Large intestine (tissue), 3 donors: ENCODE data around the gene FOLR3. TPM values are rescaled to one million over a fixed set of nuclear protein-coding genes. Genes with fewer than 3 reads are reported as not detected.

Experiments used
- DNase-seq, 2 donors: peaks; one replicate each; pipeline versions ENCODE4 v3.0.0 to v3.0.0-alpha.2; 2013
- H3K27ac ChIP-seq: one replicate; pipeline ENCODE4 v1.5.1; 2013; ENCODE audit warnings: low read length
- H3K27me3 ChIP-seq: 2 replicates; pipeline ENCODE4 v1.6.1; 2013; ENCODE audit warnings: low read length; ENCODE audit not compliant: control insufficient read depth, insufficient read depth
- H3K36me3 ChIP-seq: 2 replicates; pipeline ENCODE4 v1.6.1; 2013; ENCODE audit warnings: low read length; ENCODE audit not compliant: control insufficient read depth, insufficient read depth
- H3K4me1 ChIP-seq: one replicate; pipeline ENCODE4 v1.6.1; 2013; ENCODE audit warnings: low read length; ENCODE audit not compliant: control insufficient read depth, insufficient read depth
- H3K4me3 ChIP-seq: one replicate; pipeline ENCODE4 v1.5.1; 2013; ENCODE audit warnings: low read length
- H3K9me3 ChIP-seq: one replicate; pipeline ENCODE4 v1.6.1; 2013; ENCODE audit warnings: mild to moderate bottlenecking, low read depth, low read length, moderate library complexity; ENCODE audit not compliant: control insufficient read depth
- WGBS: methylation state at CpG from one replicate; pipeline ENCODE4 v1.1.5; 2013; ENCODE audit warnings: low lambda C conversion rate; ENCODE audit not compliant: insufficient coverage; 5-methylcytosine and 5-hydroxymethylcytosine counted together
- polyA plus RNA-seq: library from polyadenylated mRNA; unstranded; fragments of 120-200 nt; gene quantifications from one replicate; pipeline ENCODE4 v1.2.1, GENCODE V29; 2013

The FOLR3 gene
- polyA plus RNA-seq, 1 donor = 0.36 TPM

- DNase-seq = peak in 1 of 2 donors; percentile 21
- Histone ChIP-seq H3K9me3 (peaks cover 3% of the 10 kb centered on the region), H3K27ac (no peak overlapping the region), H3K4me1 (no peaks in the 10 kb centered on the region), H3K4me3 (no peak overlapping the region), H3K27me3 (no peaks in the 10 kb centered on the region), H3K36me3 (no peaks in the 10 kb centered on the region)
- no CpG with 5 or more reads among the region's 3 CpGs for WGBS
Measured at GRCh38 chr11:72123117-72123653, 12.3 kb upstream of the FOLR3 start.

- H3K9me3 ChIP-seq = peaks cover 10% of the 10 kb centered on the region
- no peak overlapping the region for H3K4me3 ChIP-seq
- H3K27ac ChIP-seq = no peak overlapping the region
- H3K4me1 ChIP-seq = no peaks in the 10 kb centered on the region
- no CpG with 5 or more reads among the region's 6 CpGs for WGBS
- no peak for DNase-seq
- H3K27me3 ChIP-seq = no peaks in the 10 kb centered on the region
- no peaks in the 10 kb centered on the region for H3K36me3 ChIP-seq
Measured at GRCh38 chr11:72124046-72124445, 11.5 kb upstream of the FOLR3 start.

DNA sequence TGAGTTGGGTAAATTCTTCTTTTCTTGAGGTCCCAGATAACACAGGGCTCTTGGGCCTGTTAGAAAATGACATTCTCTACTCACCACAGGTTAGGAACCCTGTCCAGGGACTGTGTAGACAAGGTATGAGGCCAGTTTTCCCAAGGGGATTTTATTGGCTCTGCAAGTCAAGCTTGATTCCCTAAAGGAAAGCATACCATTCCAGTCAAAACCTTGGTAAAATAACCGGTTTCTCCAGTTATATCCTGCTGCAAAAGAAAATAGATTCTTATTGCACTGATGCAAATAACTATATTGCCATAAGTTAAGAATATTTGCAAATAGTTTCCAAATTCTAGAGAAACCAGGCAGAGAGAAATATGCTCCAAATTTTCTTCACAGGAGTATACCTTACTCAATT, 9.6 kb upstream of the FOLR3 start:
- no peaks in the 10 kb centered on the region for H3K36me3 ChIP-seq
- H3K9me3 ChIP-seq = peaks cover 10% of the 10 kb centered on the region
- H3K27me3 ChIP-seq = no peaks in the 10 kb centered on the region
- DNase-seq = no peak
- H3K4me3 ChIP-seq = no peak overlapping the region
- H3K27ac ChIP-seq = no peak overlapping the region
- H3K4me1 ChIP-seq = no peaks in the 10 kb centered on the region
- WGBS = no CpG with 5 or more reads among the region's 1 CpG

- Histone ChIP-seq H3K4me3 (no peak overlapping the region), H3K36me3 (no peaks in the 10 kb centered on the region), H3K27ac (no peak overlapping the region), H3K9me3 (peaks cover 10% of the 10 kb centered on the region), H3K27me3 (no peaks in the 10 kb centered on the region), H3K4me1 (no peaks in the 10 kb centered on the region)
- WGBS = 54% methylated on average over 2 of the region's 2 CpGs
- DNase-seq = no peak
Measured at GRCh38 chr11:72127923-72128322, 7.6 kb upstream of the FOLR3 start.

GRCh38 chr11:72129381-72129780, 6.1 kb upstream of the FOLR3 start:
- WGBS = 65% methylated on average over 2 of the region's 3 CpGs

DNA sequence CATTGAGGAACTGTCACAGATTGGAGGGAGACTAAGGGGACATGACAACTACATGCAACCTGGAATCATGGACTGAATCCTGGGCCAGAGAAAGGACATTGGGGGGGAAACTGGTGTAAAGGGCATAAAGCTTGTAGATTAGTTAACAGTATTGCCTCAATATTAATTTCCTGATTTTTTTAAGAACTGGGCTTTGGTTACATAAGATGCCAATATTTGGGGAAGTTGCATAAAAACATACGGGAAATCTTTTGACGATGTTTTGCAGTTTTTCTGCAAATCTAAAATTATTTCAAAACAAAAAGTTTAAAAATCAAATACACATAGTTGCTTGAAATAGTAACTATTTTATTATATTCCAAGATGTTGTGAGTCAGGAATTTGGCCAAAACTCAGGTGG, 2.9 kb upstream of the FOLR3 start:
- H3K27ac ChIP-seq = no peak overlapping the region
- 86% methylated on average over 2 of the region's 2 CpGs for WGBS
- no peaks in the 10 kb centered on the region for H3K36me3 ChIP-seq

More at GRCh38 chr11:72129381-72129780, 6.1 kb upstream of the FOLR3 start:
- Histone ChIP-seq H3K9me3 (peaks cover 8% of the 10 kb centered on the region), H3K36me3 (no peaks in the 10 kb centered on the region), H3K27me3 (no peaks in the 10 kb centered on the region), H3K4me1 (no peaks in the 10 kb centered on the region), H3K27ac (no peak overlapping the region), H3K4me3 (no peak overlapping the region)
- DNase-seq = no peak

GRCh38 chr11:72135891-72136683, 562 bp downstream of the FOLR3 start:
- no peaks in the 10 kb centered on the region for H3K9me3 ChIP-seq
- DNase-seq = no peak
- no peak overlapping the region for H3K4me3 ChIP-seq
- 86% methylated on average over 2 of the region's 14 CpGs for WGBS
- no peaks in the 10 kb centered on the region for H3K36me3 ChIP-seq
- H3K4me1 ChIP-seq = peaks cover 2% of the 10 kb centered on the region
- H3K27me3 ChIP-seq = no peaks in the 10 kb centered on the region
- no peak overlapping the region for H3K27ac ChIP-seq

More for the DNA sequence above, 2.9 kb upstream of the FOLR3 start:
- Histone ChIP-seq H3K27me3 (no peaks in the 10 kb centered on the region), H3K4me3 (no peak overlapping the region), H3K4me1 (no peaks in the 10 kb centered on the region), H3K9me3 (peaks cover 8% of the 10 kb centered on the region)
- DNase-seq = no peak

GRCh38 chr11:72136684-72137262, 1.2 kb downstream of the FOLR3 start:
- Histone ChIP-seq H3K36me3 (no peaks in the 10 kb centered on the region), H3K4me3 (no peak overlapping the region), H3K27me3 (no peaks in the 10 kb centered on the region), H3K27ac (no peak overlapping the region), H3K9me3 (no peaks in the 10 kb centered on the region), H3K4me1 (peaks cover 2% of the 10 kb centered on the region)
- no CpG with 5 or more reads among the region's 4 CpGs for WGBS
- no peak for DNase-seq

DNA sequence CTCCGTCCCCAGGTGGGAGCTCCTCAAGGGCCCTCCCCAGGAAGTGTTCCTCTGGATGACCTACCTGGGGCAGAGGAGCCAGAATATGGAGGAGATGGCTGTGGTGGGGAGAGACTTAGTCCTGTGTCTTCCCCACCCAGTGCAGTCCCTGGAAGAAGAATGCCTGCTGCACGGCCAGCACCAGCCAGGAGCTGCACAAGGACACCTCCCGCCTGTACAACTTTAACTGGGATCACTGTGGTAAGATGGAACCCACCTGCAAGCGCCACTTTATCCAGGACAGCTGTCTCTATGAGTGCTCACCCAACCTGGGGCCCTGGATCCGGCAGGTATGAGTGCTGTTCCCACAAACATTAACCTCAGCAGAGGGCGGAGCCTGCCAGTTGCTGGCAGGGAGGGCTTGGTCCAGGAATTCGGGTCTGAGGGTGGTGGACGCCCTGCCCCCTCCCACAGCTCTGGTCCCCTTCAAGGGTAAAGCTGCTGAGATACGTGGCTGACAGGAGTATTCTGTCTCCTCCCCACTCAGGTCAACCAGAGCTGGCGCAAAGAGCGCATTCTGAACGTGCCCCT, 3.4 kb downstream of the FOLR3 start:
- H3K4me1 ChIP-seq = peaks cover 2% of the 10 kb centered on the region
- no peak for DNase-seq
- no peaks in the 10 kb centered on the region for H3K36me3 ChIP-seq
- no peak overlapping the region for H3K27ac ChIP-seq
- H3K9me3 ChIP-seq = no peaks in the 10 kb centered on the region
- H3K4me3 ChIP-seq = no peak overlapping the region
- H3K27me3 ChIP-seq = no peaks in the 10 kb centered on the region
- no CpG with 5 or more reads among the region's 12 CpGs for WGBS

DNA sequence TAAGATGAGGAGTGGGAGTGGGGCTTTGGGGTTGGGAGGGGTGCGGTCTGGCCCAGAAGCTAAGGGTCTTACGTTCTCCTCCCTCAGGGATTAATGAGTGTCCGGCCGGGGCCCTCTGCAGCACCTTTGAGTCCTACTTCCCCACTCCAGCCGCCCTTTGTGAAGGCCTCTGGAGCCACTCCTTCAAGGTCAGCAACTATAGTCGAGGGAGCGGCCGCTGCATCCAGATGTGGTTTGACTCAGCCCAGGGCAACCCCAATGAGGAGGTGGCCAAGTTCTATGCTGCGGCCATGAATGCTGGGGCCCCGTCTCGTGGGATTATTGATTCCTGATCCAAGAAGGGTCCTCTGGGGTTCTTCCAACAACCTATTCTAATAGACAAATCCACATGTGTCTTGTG, 4.0 kb downstream of the FOLR3 start:
- Histone ChIP-seq H3K27me3 (no peaks in the 10 kb centered on the region), H3K27ac (no peak overlapping the region), H3K4me1 (peaks cover 2% of the 10 kb centered on the region), H3K36me3 (no peaks in the 10 kb centered on the region), H3K4me3 (no peak overlapping the region), H3K9me3 (no peaks in the 10 kb centered on the region)
- no CpG with 5 or more reads among the region's 11 CpGs for WGBS
- DNase-seq = no peak
